HG03135 (cell line): ENCODE measurements around the gene EHD3.
A peak's percentile ranks its signal among the peaks of the same experiment; 100 is the strongest.

Source experiments
- ATAC-seq: cut with Tn5 transposase; IDR thresholded peaks from one replicate; pipeline ENCODE4 v1.9.1; 2021; ENCODE audit warnings: mild to moderate bottlenecking, moderate library complexity; ENCODE audit not compliant: unreplicated experiment

EHD3 gene

GRCh38 chr2:31254237-31255203 is 20.6 kb downstream of the EHD3 start:
- no peak for ATAC-seq

- ATAC-seq, result peak; percentile 64
Measured at GRCh38 chr2:31255911-31256571, 22.1 kb downstream of the EHD3 start.

GRCh38 chr2:31256611-31257382 is 22.8 kb downstream of the EHD3 start:
- peak; percentile 22 for ATAC-seq

- ATAC-seq, result no peak
Measured at GRCh38 chr2:31258351-31258750, 24.4 kb downstream of the EHD3 start.

- no peak for ATAC-seq
Measured at GRCh38 chr2:31259075-31259474, 25.1 kb downstream of the EHD3 start.

- no peak for ATAC-seq
Measured at GRCh38 chr2:31260870-31261269, 26.9 kb downstream of the EHD3 start.

- ATAC-seq, result no peak
Measured at GRCh38 chr2:31263636-31264190, 29.8 kb downstream of the EHD3 start.

- ATAC-seq, result no peak
Measured at GRCh38 chr2:31265234-31265633, 31.3 kb downstream of the EHD3 start.

- ATAC-seq, result no peak
Measured at GRCh38 chr2:31266804-31267203, 32.9 kb downstream of the EHD3 start.

GRCh38 chr2:31267437-31268120 is 33.6 kb downstream of the EHD3 start:
- no peak for ATAC-seq

GRCh38 chr2:31268344-31268743 is 34.4 kb downstream of the EHD3 start:
- ATAC-seq, result no peak

- no peak for ATAC-seq
Measured at GRCh38 chr2:31269087-31269486, 35.1 kb downstream of the EHD3 start.

- no peak for ATAC-seq
Measured at GRCh38 chr2:31270131-31270530, 36.2 kb downstream of the EHD3 start.

GRCh38 chr2:31270822-31271231 is 36.9 kb downstream of the EHD3 start:
- ATAC-seq, result no peak

- no peak for ATAC-seq
Measured at GRCh38 chr2:31271851-31272267, 37.9 kb downstream of the EHD3 start.

GRCh38 chr2:31274401-31275075 is 40.6 kb downstream of the EHD3 start:
- ATAC-seq, result no peak

GRCh38 chr2:31275976-31276375 is 42.0 kb downstream of the EHD3 start:
- no peak for ATAC-seq

GRCh38 chr2:31277621-31278020 is 43.7 kb downstream of the EHD3 start:
- ATAC-seq, result no peak

GRCh38 chr2:31282634-31283033 is 48.7 kb downstream of the EHD3 start:
- ATAC-seq, result no peak
